GM06990 (cell line): ENCODE results near the gene THOC6.

Experiments
- DNase-seq: peaks from one replicate; pipeline ENCODE4 v3.0.0-alpha.2; 2011; ENCODE audit not compliant: insufficient read length; ENCODE audit errors: extremely low read depth
- H3K27me3 ChIP-seq: replicated peaks from 2 replicates; pipeline ENCODE4 v1.6.0; 2011; ENCODE audit warnings: low read length; ENCODE audit not compliant: control insufficient read depth, insufficient read depth
- H3K36me3 ChIP-seq: 2 replicates; pipeline ENCODE4 v1.5.1; 2011; ENCODE audit warnings: low read length; ENCODE audit not compliant: control insufficient read depth, insufficient read depth
- H3K4me3 ChIP-seq: replicated peaks from 2 replicates; pipeline ENCODE4 v1.5.1; 2011; ENCODE audit warnings: low read depth, mild to moderate bottlenecking, control low read depth, low read length
- TF ChIP-seq, protein P1 (sequence below): IDR thresholded peaks from 2 replicates; pipeline ENCODE4 v1.5.1; 2011; ENCODE audit warnings: low read length, control low read depth, mild to moderate bottlenecking, inconsistent platforms; ENCODE audit not compliant: insufficient read depth, poor library complexity, severe bottlenecking

The THOC6 gene

DNA sequence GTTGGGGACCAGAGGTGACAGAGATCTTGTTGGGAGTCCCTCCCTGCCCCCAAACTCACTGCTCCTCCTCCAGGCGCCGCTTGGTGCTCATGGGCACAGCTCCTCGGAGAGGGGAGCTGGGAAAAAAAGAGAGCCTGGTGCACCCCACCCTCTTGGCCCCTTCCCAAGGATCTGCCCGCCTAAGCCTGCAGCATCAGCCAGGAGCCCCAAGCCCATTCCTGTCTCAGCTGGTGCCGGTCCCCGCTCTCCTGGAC lies 493 bp upstream of the THOC6 start:
- Histone ChIP-seq H3K4me3 (peak overlapping the region; percentile 82), H3K27me3 (no peaks in the 10 kb centered on the region), H3K36me3 (peaks cover 15% of the 10 kb centered on the region)
- no peak for DNase-seq
- TF ChIP-seq, protein P1, sequence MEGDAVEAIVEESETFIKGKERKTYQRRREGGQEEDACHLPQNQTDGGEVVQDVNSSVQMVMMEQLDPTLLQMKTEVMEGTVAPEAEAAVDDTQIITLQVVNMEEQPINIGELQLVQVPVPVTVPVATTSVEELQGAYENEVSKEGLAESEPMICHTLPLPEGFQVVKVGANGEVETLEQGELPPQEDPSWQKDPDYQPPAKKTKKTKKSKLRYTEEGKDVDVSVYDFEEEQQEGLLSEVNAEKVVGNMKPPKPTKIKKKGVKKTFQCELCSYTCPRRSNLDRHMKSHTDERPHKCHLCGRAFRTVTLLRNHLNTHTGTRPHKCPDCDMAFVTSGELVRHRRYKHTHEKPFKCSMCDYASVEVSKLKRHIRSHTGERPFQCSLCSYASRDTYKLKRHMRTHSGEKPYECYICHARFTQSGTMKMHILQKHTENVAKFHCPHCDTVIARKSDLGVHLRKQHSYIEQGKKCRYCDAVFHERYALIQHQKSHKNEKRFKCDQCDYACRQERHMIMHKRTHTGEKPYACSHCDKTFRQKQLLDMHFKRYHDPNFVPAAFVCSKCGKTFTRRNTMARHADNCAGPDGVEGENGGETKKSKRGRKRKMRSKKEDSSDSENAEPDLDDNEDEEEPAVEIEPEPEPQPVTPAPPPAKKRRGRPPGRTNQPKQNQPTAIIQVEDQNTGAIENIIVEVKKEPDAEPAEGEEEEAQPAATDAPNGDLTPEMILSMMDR: no peak

DNA sequence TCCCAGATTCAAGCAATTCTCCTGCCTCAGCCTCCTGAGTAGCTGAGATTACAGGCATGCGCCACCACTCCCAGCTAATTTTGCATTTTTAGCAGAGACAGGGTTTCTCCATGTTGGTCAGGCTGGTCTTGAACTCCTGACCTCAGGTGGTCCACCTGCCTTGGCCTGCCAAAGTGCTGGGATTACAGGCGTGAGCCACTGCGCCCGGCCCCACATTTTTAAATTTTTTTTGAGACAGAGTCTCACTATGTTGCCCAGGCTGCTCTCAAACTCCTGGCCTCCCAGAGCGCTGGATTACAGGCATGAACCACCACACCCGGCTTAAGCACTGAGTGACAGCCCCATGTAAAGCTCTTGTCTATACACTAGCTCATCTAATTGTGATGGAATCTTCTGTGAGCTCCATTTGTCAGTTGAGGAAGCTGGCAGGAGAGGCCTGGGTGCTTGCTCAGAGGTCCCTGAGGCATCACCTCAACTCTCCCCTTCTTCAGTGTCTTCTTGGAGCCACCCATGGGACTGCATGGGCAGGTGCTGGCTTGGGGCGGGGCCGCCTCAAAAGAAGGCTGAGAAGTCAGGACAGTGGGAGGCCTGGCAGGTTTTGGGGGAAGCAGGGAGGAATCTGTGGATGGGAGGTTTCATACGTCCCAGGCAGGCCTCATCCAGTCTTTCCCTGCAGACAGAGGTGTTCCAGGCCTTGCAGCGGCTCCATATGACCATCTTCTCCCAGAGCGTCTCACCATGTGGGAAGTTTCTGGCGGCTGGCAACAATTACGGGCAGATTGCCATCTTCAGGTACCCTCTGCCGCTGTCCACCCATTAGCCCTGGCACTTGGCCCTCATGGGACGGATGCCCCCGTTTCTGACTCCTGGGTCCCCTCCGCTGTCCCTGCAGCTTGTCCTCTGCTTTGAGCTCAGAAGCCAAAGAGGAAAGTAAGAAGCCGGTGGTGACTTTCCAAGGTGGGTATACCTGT lies 1.5 kb downstream of the THOC6 start:
- Histone ChIP-seq H3K27me3 (peaks cover 5% of the 10 kb centered on the region), H3K36me3 (peaks cover 15% of the 10 kb centered on the region), H3K4me3 (no peak overlapping the region)
- TF ChIP-seq, protein P1: no peak
- DNase-seq: no peak

DNA sequence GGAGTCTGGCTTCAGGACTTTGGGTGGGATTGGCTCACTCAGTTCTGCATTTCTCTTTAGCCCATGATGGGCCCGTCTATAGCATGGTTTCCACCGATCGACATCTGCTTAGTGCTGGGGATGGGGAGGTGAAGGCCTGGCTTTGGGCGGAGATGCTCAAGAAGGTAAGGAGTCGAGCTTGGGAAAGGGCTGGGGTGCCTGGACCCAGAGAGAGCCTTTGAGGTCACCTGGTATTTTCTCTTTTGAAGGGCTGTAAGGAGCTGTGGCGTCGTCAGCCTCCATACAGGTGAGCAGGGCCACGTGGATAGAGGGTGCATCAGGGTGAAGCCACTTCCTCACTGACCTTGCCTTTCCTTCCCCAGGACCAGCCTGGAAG lies 2.2 kb downstream of the THOC6 start:
- peaks cover 15% of the 10 kb centered on the region for H3K36me3 ChIP-seq
- H3K4me3 ChIP-seq: no peak overlapping the region
- TF ChIP-seq, protein P1: no peak
- no peak for DNase-seq
- peaks cover 5% of the 10 kb centered on the region for H3K27me3 ChIP-seq

DNA sequence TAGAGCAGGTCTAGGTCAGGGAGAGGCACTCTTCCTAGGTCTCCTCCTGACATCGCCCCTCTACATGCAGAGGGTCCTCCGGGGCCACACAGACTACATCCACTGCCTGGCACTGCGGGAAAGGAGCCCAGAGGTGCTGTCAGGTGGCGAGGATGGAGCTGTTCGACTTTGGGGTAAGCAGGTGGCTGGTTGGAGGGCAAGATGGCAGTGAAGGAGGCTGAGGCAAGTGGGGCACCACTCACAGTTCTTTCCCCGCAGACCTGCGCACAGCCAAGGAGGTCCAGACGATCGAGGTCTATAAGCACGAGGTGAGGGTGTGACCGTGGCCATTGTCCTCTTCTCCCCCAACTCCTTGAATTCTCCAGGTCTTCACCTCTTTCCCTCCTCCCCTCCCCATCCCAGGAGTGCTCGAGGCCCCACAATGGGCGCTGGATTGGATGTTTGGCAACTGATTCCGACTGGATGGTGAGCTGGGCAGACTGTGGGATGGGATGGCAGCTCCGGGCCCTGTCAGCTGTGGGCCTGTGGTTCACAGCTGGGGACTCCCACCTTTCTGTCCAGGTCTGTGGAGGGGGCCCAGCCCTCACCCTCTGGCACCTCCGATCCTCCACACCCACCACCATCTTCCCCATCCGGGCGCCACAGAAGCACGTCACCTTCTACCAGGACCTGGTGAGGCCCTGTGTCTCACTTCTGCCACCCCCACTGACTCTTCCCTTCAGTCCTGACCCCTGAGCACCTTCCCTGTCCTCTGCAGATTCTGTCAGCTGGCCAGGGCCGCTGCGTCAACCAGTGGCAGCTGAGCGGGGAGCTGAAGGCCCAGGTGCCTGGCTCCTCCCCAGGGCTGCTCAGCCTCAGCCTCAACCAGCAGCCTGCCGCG lies 3.0 kb downstream of the THOC6 start:
- peaks cover 5% of the 10 kb centered on the region for H3K27me3 ChIP-seq
- H3K4me3 ChIP-seq: no peak overlapping the region
- peaks cover 15% of the 10 kb centered on the region for H3K36me3 ChIP-seq
- TF ChIP-seq, protein P1: no peak
- DNase-seq: no peak

DNA sequence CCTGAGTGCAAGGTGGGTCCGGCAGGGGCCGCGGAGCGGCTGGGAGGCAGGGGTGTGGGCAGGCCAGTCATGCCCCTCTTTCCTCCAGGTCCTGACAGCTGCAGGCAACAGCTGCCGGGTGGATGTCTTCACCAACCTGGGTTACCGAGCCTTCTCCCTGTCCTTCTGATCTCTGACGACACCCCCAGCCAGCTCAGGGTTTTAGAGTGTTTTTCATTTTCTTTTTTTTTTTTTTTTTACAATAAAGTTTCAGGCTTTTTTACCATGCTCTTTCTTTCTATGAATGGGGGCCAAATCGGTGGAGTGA lies 3.6 kb downstream of the THOC6 start:
- DNase-seq: no peak
- Histone ChIP-seq H3K4me3 (no peak overlapping the region), H3K27me3 (peaks cover 5% of the 10 kb centered on the region), H3K36me3 (peaks cover 15% of the 10 kb centered on the region)
- TF ChIP-seq, protein P1: no peak
